VCaP (cell line): ENCODE measurements around the gene SHTN1.

Experiments
- H3K27ac ChIP-seq: fragments of 450-650 bp; 2 replicates; pipeline ENCODE4 v1.5.1; 2017
- CTCF ChIP-seq: fragments of 450-650 bp; conservative IDR thresholded peaks from 2 replicates; pipeline ENCODE4 v1.5.1; 2017; ENCODE audit warnings: mild to moderate bottlenecking, moderate library complexity

The SHTN1 gene

DNA sequence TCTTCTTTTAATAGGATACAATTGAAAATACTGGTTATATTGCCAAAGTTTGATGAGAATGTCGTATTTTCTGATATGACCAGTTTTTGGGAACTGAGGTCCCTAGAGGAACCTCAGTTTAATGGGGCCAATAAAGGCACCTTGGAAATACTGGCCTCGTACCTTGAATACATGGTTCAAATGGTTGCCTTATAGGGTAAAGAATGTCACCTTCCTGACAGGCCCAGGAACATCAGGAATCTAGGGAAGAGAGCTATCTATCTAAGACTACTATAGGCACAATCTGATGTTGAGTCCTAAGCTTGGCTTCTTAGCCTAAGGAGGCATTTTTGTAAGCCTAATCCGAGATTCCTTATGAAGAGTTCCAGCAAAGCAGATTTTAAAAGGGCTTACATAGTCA is 9.3 kb downstream of the SHTN1 start:
- TF ChIP-seq CTCF = no peak

DNA sequence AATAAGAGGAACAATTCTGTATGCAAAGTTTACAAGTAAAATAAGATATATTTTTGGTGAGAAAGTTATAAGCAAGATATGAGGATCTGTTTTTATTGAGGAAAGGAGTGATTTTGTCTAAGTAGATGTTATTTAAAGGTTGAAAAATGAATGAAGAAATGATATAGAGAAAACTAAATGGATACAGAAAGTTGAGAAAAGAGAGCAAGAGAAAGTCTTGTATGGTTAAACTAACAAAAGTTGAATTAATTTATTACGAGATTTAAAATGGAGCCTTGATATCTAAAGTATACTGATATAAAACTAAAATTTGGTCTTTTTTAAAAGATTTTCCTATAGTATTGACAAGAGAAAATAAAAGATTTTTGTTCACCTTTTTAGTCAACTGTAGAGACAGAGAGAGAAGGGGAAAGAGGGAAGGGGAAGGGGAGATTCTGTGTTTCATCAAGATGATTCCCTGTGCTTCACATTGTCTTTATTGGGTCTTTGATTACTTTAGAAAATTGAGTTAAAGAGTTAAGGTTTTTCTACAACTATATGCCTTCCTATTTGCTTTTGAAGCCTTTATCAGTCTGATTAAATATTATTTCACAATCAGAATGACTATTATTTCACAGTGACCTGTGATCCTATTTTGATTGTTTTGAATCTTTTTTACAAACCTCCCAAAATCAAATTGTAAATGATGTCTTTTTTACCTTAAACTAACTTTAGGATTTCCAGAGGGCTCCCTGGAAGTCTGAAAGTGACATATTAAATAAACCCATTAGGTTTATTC is 10.7 kb downstream of the SHTN1 start:
- H3K27ac ChIP-seq = no peak overlapping the region
- TF ChIP-seq CTCF = no peak

More for the DNA sequence above, 9.3 kb downstream of the SHTN1 start:
- H3K27ac ChIP-seq = no peak overlapping the region

DNA sequence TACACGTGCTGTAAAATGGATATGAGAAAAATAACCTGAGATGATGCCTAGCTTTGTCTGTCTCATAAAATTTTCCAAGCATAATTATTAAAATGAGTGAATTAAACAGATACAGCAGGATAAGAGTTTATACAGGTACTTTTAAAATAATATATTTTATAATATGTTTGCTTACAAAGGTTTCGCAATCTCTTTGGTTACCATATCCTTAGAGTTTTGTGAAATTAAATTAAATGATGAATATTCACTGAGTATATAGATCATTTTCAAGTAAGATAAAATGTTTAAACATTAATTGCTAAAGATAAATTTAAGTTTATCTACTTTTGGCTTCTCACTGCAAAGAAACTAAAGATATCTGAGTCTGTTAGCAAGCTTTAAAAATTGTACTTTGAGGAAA is 11.4 kb downstream of the SHTN1 start:
- no peak overlapping the region for H3K27ac ChIP-seq
- TF ChIP-seq CTCF = no peak

GRCh38 chr10:116992183-116992582 is 12.8 kb downstream of the SHTN1 start:
- TF ChIP-seq CTCF = no peak
- H3K27ac ChIP-seq = no peak overlapping the region

- H3K27ac ChIP-seq = no peak overlapping the region
- TF ChIP-seq CTCF = no peak
Observed at GRCh38 chr10:116990276-116990800, 14.6 kb downstream of the SHTN1 start.

GRCh38 chr10:116989439-116989838 is 15.5 kb downstream of the SHTN1 start:
- no peak for TF ChIP-seq CTCF
- no peak overlapping the region for H3K27ac ChIP-seq

GRCh38 chr10:116988311-116988710 is 16.7 kb downstream of the SHTN1 start:
- no peak for TF ChIP-seq CTCF
- no peak overlapping the region for H3K27ac ChIP-seq
